HuH-7.5 (cell line): ENCODE results near the gene KLHDC8A.
"Not testable (repeated sequence)": the region's sequence is repeated elsewhere in the genome, so short reads cannot be mapped to it uniquely, and the experiment has no call there.

Experiments used
- DNase-seq: peaks from one replicate; pipeline ENCODE4 v3.0.0; 2011; ENCODE audit warnings: low spot score

Gene KLHDC8A

GRCh38 chr1:205371871-205372660, 15.3 kb upstream of the KLHDC8A start:
- no peak for DNase-seq

DNA sequence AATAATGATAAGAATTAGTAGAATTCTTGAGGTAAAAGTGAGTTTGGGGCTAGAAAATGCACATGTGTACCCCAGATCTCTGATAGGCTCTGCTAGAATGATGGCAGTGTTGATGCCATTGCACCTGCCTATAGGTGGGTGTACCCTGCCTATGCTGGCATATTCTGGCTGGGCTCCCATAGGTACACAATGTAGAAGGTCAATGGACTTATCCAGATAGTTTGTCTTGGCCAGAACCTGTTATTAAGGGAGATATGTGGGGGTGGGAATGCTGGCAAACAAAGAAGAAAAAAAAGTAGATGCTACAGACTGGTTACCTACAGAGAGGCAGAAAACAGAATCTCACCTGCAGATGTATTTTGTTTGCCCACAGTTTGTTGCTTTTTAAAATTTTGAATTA, 14.1 kb upstream of the KLHDC8A start:
- DNase-seq = no peak

GRCh38 chr1:205369701-205370123, 13.0 kb upstream of the KLHDC8A start:
- no peak for DNase-seq

DNA sequence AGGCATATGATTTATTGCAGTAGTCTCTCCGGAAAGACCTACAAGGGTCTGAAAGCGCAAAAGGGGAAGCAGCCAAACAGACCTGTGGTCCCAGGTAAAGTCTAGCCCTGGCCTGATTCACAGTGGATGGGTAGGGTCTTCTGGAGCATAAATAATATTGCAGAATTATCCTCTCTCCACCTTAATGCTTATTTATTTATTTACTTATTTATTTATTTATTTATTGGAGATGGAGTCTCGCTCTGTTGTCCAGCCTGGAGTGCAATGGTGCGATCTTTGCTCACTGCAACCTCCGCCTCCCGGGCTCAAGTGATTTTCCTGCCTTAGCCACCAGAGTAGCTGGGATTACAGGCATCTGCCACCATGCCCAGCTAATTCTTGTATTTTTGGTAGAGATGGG, 11.8 kb upstream of the KLHDC8A start:
- no peak for DNase-seq

GRCh38 chr1:205365945-205366463, 9.3 kb upstream of the KLHDC8A start:
- DNase-seq = no peak

DNA sequence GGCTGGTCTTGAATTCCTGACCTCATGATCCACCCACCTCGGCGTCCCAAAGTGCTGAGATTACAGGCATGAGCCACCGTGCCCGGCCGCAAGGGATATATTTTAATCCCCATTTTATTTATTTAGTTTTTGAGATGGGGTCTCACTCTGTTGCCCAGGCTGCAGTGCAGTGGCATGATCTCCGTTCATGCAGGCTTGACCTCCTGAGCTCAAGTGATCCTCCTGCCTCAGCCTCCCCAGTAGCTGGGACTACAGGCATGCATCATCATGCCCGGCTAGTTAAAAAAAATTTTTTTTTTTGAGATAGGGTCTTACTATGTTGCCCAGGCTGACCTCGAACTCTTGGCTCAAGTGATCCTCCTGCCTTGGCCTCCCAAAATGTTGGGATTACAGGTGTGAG, 8.4 kb upstream of the KLHDC8A start:
- not testable (repeated sequence) for DNase-seq

- no peak for DNase-seq
Measured at GRCh38 chr1:205360891-205361290, 4.2 kb upstream of the KLHDC8A start.

- DNase-seq = no peak
Measured at GRCh38 chr1:205359771-205360565, 3.2 kb upstream of the KLHDC8A start.

DNA sequence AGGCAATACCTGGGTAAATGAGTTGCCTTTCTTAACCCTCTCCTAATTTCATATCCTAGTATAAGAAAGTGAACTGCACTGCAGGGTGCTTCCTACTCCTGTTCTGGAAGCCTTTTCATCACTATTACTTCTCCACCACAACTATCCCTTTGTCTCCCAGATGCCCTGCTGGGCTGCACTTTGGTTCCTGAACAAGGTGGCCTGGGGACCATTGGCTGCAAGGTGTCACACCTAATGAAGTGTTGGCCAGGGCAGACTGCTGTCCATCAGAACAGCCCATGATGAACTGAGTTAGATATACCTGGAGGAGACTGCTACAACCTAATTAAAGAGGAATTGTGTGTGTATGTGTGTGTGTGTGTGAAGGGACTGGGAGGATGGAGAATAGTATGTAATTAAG, 1.9 kb upstream of the KLHDC8A start:
- no peak for DNase-seq

DNA sequence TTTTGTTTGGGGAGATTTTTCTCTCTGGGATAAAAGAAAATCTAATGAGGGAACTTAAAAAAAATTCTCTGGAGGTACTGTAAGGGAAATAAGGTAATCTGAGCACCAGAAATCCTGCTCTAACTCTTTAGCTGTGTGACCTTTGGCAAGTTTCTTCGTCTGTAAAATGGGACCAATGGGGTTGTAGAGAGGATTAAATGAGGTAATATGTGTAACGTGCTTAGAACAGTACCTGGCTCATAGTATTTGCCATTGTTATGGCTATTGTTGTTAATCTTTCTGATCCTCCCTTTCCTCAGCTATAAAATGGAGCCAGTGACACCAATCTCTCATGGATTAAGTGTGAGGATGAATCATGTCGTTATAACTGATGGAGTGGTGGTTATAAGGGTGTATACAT, 845 bp upstream of the KLHDC8A start:
- DNase-seq = no peak

DNA sequence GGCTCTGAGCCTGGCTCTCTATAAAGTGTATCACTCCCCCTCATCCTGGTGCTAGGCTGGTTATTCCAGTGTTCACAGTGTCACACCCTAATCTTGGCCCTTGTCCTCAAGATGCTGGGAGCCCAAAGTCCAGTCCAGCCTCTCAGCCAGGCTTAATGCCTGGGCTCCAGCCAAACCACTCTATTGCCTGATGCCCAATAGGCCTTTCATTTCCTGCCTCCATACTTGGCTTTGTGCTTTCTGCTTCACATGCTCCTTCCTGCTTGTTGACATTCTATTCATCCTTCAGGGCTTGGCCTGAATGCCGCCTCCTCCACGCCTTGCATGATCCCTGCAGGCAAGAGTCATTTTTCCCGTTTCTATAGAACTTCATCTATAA, 1.7 kb downstream of the KLHDC8A start:
- DNase-seq = no peak

GRCh38 chr1:205354259-205355074, 2.3 kb downstream of the KLHDC8A start:
- no peak for DNase-seq

DNA sequence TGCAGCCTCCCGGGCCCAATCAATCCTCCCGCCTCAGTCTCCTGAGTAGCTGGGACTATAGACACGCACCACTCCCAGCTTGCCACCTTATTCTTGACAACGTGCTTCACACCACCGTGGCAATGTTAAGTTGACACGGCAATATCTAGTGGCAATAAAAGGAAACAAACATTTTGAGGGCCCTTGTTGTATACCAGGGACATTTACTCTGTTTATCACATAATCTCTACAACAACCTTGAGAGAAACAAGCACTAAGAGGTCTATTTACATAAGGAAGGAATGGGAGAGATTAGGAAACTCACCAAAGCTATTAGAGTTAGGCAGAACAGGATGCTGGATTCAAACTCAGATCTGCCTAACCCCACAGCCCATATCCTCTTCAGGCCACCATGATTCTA, 3.1 kb downstream of the KLHDC8A start:
- no peak for DNase-seq

GRCh38 chr1:205353191-205353590, 3.5 kb downstream of the KLHDC8A start:
- DNase-seq = no peak

DNA sequence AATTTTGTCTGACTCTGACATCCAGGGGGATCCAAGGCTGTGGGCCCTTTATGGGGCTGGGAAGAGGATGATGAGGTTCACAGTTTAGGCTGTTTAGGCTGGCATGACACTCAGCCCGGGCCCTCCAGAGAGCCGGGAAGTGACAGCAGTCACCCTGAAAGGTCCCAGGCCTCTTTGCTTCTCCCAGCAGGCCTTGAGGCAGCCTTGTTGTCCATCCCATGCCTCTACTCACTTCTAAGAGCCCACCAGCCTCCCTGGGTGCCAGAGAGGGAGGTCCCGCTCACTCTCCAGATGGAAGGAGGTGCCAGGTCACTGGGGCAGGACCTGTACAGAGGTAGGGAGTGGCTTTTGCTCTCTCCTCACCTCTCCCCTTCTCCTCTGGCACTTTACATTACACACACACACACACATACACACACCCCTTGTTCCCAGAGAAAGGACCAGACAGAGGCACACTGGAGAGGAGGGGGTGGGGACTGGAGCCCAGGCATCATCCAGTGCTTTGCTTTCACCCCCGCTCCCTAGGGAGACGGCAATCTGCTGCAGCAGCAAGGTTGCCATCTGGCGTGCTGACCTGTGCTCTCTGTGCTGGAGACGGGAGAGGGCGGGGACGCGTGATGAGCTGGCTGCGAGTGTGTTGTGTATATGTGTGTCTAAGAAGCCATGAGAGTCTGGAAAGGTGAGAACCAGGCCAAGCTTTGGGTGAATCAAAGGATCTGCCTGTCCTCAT, 4.6 kb downstream of the KLHDC8A start:
- no peak for DNase-seq

GRCh38 chr1:205350691-205351141, 6.0 kb downstream of the KLHDC8A start:
- DNase-seq = no peak

- DNase-seq = no peak
Measured at GRCh38 chr1:205350124-205350523, 6.6 kb downstream of the KLHDC8A start.

DNA sequence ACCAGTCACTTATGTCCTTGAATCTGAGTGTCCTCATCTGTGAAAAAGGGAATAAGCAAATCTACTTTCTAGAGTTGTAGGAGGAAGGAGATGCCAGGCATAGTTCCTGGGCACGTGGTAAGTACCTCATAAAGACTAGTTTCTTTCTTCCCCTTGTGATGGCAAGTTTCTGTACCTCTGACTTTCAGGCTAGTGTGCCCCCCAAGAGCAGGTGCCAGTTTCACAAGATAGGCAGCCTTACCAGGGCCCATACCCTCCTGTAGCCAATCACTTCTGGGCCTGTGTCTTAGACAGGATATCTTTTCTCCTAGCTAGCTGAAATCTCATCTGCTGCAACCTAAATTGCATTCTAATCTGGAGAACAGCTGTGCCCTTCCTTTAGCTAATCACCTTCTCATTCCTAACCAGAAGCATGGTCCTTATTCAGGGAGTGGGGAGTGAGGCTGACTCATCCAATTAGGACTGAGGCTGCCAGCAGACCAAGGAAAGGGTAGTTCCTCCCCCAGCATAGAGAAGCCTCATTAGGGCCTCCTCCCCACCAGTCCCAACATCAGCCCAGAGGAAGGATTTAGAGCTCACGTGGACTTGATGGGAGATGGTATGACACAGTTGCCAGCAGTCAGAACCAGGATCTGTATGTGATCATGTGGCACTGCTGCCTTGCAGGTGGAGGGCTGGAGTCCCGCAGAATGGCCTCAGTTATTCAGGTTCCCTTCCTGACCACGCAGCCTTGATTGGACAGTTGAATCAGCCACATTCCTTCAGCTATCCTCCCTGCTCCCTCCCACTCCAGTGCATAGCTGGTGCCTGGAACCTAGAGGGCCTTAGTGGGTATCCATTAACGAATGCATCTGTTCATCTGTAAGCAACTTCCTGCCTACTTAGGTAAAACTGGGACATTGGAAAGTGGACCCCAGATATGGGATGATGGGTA, 7.9 kb downstream of the KLHDC8A start:
- no peak for DNase-seq

GRCh38 chr1:205346956-205347574, 9.7 kb downstream of the KLHDC8A start:
- DNase-seq = no peak

DNA sequence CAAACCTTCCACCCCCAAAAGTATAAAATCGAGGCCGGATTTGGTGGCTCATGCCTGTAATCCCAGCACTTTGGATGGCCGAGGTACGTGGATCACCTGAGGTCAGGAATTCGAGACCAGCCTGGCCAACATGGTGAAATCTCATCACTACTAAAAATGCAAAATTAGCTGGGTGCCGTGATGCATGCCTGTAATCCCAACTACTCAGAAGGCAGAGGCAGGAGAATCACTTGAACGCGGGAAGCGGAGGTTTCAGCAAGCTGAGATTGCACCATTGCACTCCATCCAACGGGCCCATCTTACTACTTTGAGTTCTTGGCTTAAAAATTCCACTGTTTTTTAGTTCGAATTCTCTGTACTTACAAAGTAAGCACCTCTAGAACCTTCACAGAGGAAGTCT, 11.0 kb downstream of the KLHDC8A start:
- DNase-seq = no peak
